Measurements from ENCODE around the gene CRPPA.
"Not testable (repeated sequence)": the region's sequence is repeated elsewhere in the genome, so short reads cannot be mapped to it uniquely, and the experiment has no call there.

CRPPA gene

DNA sequence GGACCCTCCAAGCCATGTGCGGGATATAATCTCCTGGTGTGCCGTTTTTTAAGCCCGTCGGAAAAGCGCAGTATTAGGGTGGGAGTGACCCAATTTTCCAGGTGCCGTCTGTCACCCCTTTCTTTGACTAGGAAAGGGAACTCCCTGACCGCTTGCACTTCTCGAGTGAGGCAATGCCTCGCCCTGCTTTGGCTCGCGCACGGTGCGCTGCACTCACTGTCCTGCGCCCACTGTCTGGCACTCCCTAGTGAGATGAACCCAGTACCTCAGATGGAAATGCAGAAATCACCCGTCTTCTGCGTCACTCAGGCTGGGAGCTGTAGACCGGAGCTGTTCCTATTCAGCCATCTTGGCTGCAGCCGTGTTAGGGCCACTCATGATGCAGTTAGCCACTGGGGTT lies 37.6 kb downstream of the CRPPA start:
- ATAC-seq = not testable (repeated sequence)

DNA sequence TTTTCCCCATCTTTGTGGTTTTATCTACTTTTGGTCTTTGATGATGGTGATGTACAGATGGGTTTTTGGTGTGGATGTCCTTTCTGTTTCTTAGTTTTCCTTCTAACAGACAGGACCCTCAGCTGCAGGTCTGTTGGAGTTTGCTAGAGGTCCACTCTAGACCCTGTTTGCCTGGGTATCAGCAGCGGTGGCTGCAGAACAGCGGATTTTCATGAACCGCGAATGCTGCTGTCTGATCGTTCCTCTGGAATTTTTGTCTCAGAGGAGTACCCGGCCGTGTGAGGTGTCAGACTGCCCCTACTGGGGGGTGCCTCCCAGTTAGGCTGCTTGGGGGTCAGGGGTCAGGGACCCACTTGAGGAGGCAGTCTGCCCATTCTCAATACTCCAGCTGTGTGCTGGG lies 38.2 kb downstream of the CRPPA start:
- not testable (repeated sequence) for ATAC-seq

Measured in SK-N-SH treated with all-trans-retinoic acid at 6 μM for 48 hours (cell line).